ENCODE measurements around the gene NFIL3. TPM values are rescaled to one million over a fixed set of nuclear protein-coding genes. Genes with fewer than 3 reads are reported as not detected.
"Not testable (repeated sequence)": the region's sequence is repeated elsewhere in the genome, so short reads cannot be mapped to it uniquely, and the experiment has no call there.

Gene NFIL3, protein sequence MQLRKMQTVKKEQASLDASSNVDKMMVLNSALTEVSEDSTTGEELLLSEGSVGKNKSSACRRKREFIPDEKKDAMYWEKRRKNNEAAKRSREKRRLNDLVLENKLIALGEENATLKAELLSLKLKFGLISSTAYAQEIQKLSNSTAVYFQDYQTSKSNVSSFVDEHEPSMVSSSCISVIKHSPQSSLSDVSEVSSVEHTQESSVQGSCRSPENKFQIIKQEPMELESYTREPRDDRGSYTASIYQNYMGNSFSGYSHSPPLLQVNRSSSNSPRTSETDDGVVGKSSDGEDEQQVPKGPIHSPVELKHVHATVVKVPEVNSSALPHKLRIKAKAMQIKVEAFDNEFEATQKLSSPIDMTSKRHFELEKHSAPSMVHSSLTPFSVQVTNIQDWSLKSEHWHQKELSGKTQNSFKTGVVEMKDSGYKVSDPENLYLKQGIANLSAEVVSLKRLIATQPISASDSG
- 16.8 and 19.7 TPM in 2 replicates for total RNA-seq
- polyA plus RNA-seq: 43.0 and 57.5 TPM in 2 replicates

GRCh38 chr9:91423785-91424402 is at the start of gene NFIL3:
NFIL3 (minus strand) TSS chr9:91423832; CDS start chr9:91410734, 13,098 bp downstream.
- H3K4me3 ChIP-seq: peak within 1 kb of the TSS; percentile 99
- peak within 1 kb of the TSS; percentile 94 for H3K27ac ChIP-seq
- no peaks in the 10 kb centered on the region for H3K27me3 ChIP-seq
- no peak for TF ChIP-seq CTCF (IDR thresholded peaks at IDR 0.05; ENCODE audit: low read depth, low read length)
- peaks cover 9% of the 10 kb centered on the region for H3K4me1 ChIP-seq (ENCODE audit: low read depth)
- no peaks in the 10 kb centered on the region for H3K9me3 ChIP-seq (ENCODE audit: low read depth)
- DNase-seq (ENCODE audit: low read depth in 1 of 2, low spot score in 1 of 2): peak; percentile 90 to 93
- H3K36me3 ChIP-seq: no peaks in the 10 kb centered on the region

DNA sequence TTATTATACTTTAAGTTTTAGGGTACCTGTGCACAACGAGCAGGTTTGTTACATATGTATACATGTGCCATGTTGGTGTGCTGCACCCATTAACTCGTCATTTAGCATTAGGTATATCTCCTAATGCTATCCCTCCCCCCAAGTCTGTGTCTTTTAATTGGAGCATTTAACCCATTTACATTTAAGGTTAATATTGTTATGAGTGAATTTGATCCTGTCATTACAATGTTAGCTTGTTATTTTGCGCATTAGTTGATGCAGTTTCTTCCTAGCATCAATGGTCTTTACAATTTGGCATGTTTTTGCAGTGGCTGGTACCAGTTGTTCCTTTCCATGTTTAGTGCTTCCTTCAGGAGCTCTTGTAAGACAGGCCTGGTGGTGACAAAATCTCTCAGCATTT is 47.9 kb upstream of the NFIL3 start:
- not testable (repeated sequence) for H3K36me3 ChIP-seq; H3K27ac ChIP-seq; H3K4me1 ChIP-seq (ENCODE audit: low read depth); DNase-seq (ENCODE audit: low read depth in 1 of 2, low spot score in 1 of 2); H3K4me3 ChIP-seq; H3K27me3 ChIP-seq; H3K9me3 ChIP-seq (ENCODE audit: low read depth)

- no peak for TF ChIP-seq CTCF (IDR thresholded peaks at IDR 0.05; ENCODE audit: low read depth, low read length)
- H3K27ac ChIP-seq: no peak overlapping the region
- peak in 1 of 2 donors; percentile 37 for DNase-seq (ENCODE audit: low read depth in 1 of 2, low spot score in 1 of 2)
These were observed 41.8 kb upstream of the NFIL3 start for GRCh38 chr9:91465420-91465819.

GRCh38 chr9:91458906-91459305 is 35.3 kb upstream of the NFIL3 start:
- no peaks in the 10 kb centered on the region for H3K36me3 ChIP-seq
- no peaks in the 10 kb centered on the region for H3K27me3 ChIP-seq
- no peak overlapping the region for H3K27ac ChIP-seq
- peak in 1 of 2 donors; percentile 22 for DNase-seq (ENCODE audit: low read depth in 1 of 2, low spot score in 1 of 2)
- H3K9me3 ChIP-seq (ENCODE audit: low read depth): no peaks in the 10 kb centered on the region
- no peak overlapping the region for H3K4me3 ChIP-seq
- TF ChIP-seq CTCF (IDR thresholded peaks at IDR 0.05; ENCODE audit: low read depth, low read length): no peak
- H3K4me1 ChIP-seq (ENCODE audit: low read depth): no peaks in the 10 kb centered on the region

More at GRCh38 chr9:91465420-91465819, 41.8 kb upstream of the NFIL3 start:
- Histone ChIP-seq H3K27me3 (no peaks in the 10 kb centered on the region), H3K4me1 (ENCODE audit: low read depth) (no peaks in the 10 kb centered on the region), H3K36me3 (no peaks in the 10 kb centered on the region), H3K4me3 (no peak overlapping the region), H3K9me3 (ENCODE audit: low read depth) (no peaks in the 10 kb centered on the region)

- TF ChIP-seq CTCF (IDR thresholded peaks at IDR 0.05; ENCODE audit: low read depth, low read length): no peak
- no peak overlapping the region for H3K4me3 ChIP-seq
- no peak overlapping the region for H3K27ac ChIP-seq
- no peaks in the 10 kb centered on the region for H3K4me1 ChIP-seq (ENCODE audit: low read depth)
- H3K27me3 ChIP-seq: no peaks in the 10 kb centered on the region
- no peaks in the 10 kb centered on the region for H3K36me3 ChIP-seq
- DNase-seq (ENCODE audit: low read depth in 1 of 2, low spot score in 1 of 2): no peak
- no peaks in the 10 kb centered on the region for H3K9me3 ChIP-seq (ENCODE audit: low read depth)
These were observed 29.2 kb upstream of the NFIL3 start for GRCh38 chr9:91452844-91453243.

Data from cardiac muscle cell (in vitro differentiated cells and primary cell).